Fibroblast of lung (primary cell): Measurements from ENCODE around the gene IKZF5. TPM values are rescaled to one million over a fixed set of nuclear protein-coding genes. Genes with fewer than 3 reads are reported as not detected.

Source experiments
- DNase-seq, 2 donors: peaks; one replicate each; pipeline versions ENCODE4 v3.0.0 to v3.0.0-alpha.2; 2010; ENCODE audit warnings: low read depth in 2 of 2
- H2AFZ ChIP-seq: 2 replicates; pipeline ENCODE4 v1.5.1; 2012; ENCODE audit warnings: low read length, control low read depth, inconsistent platforms
- H3K27ac ChIP-seq: 2 replicates; pipeline ENCODE4 v1.5.1; 2011; ENCODE audit warnings: low read length, control low read depth; ENCODE audit not compliant: insufficient read depth
- H3K27me3 ChIP-seq: 2 replicates; pipeline ENCODE4 v1.5.1; 2011; ENCODE audit warnings: mild to moderate bottlenecking, low read length; ENCODE audit not compliant: control insufficient read depth, insufficient read depth
- H3K36me3 ChIP-seq: 2 replicates; pipeline ENCODE4 v1.5.1; 2011; ENCODE audit warnings: low read length; ENCODE audit not compliant: control insufficient read depth, insufficient read depth
- H3K4me1 ChIP-seq: 2 replicates; pipeline ENCODE4 v1.5.1; 2011; ENCODE audit warnings: low read length; ENCODE audit not compliant: control insufficient read depth, insufficient read depth; ENCODE audit errors: extremely low read depth
- H3K4me2 ChIP-seq: 2 replicates; pipeline ENCODE4 v1.5.1; 2011; ENCODE audit warnings: low read length, control low read depth; ENCODE audit not compliant: insufficient read depth; ENCODE audit errors: extremely low read depth
- H3K4me3 ChIP-seq, 4 experiments: fragments of 200-600 bp in 1 of 4; sonication (generic) in 1 of 4; replicated peaks in 1 of 4; 2 replicates each; pipeline ENCODE4 v1.5.1; 2011 to 2016; ENCODE audit warnings: low read length in 4 of 4, low read depth in 3 of 4, mild to moderate bottlenecking in 3 of 4, control low read depth in 2 of 4, inconsistent platforms in 1 of 4, mixed read lengths in 1 of 4; ENCODE audit not compliant: insufficient read depth in 1 of 4; ENCODE audit errors: control extremely low read depth in 1 of 4
- H3K79me2 ChIP-seq: 2 replicates; pipeline ENCODE4 v1.5.1; 2012; ENCODE audit warnings: mild to moderate bottlenecking, low read length, inconsistent platforms; ENCODE audit not compliant: control insufficient read depth, insufficient read depth
- H3K9ac ChIP-seq: 2 replicates; pipeline ENCODE4 v1.5.1; 2011; ENCODE audit warnings: mild to moderate bottlenecking, low read length, control low read depth; ENCODE audit not compliant: insufficient read depth
- H3K9me3 ChIP-seq: 2 replicates; pipeline ENCODE4 v1.5.1; 2012; ENCODE audit warnings: low read depth, low read length; ENCODE audit not compliant: control insufficient read depth, insufficient read depth
- H4K20me1 ChIP-seq: 2 replicates; pipeline ENCODE4 v1.5.1; 2011; ENCODE audit warnings: low read length; ENCODE audit not compliant: control insufficient read depth, insufficient read depth; ENCODE audit errors: extremely low read depth
- CTCF ChIP-seq, 2 donors: IDR thresholded peaks in 1 of 2; conservative IDR thresholded peaks in 1 of 2; 1 replicate in 1 of 2; 2 replicates in 1 of 2; pipeline ENCODE4 v1.5.1; 2011 to 2012; ENCODE audit warnings: low read length in 2 of 2, control low read depth in 1 of 2, inconsistent platforms in 1 of 2, low read depth in 1 of 2, mild to moderate bottlenecking in 1 of 2
- EZH2 ChIP-seq: IDR thresholded peaks from 2 replicates; pipeline ENCODE4 v1.5.1; 2012; ENCODE audit warnings: low read length, control low read depth, mild to moderate bottlenecking; ENCODE audit errors: missing control alignments
- polyA plus RNA-seq, 2 donors: library from polyadenylated mRNA; depleted of rRNA in 1 of 2; stranded (reverse) in 1 of 2; unstranded in 1 of 2; fragments of >200 nt; gene quantifications; 2 replicates each; pipeline ENCODE4 v1.2.1, GENCODE V29; 2011 to 2012; ENCODE audit warnings: missing spikeins in 1 of 2
- total RNA-seq: library from RNA; depleted of rRNA; stranded (reverse); fragments of >200 nt; gene quantifications from 2 replicates; pipeline ENCODE4 v1.2.1, GENCODE V29; 2014

IKZF5 gene
- total and polyA plus RNA-seq, 2 donors (not counting 1 experiment from before 2014, with no cell fraction given), result 3.1 to 12.5 TPM

GRCh38 chr10:123019941-123020703 lies 11.5 kb upstream of the IKZF5 start:
- H2AFZ ChIP-seq, result no peak overlapping the region
- DNase-seq, result no peak
- H3K79me2 ChIP-seq, result no peaks in the 10 kb centered on the region
- no peak overlapping the region for H3K9ac ChIP-seq
- H3K27ac ChIP-seq, result no peak overlapping the region
- H3K27me3 ChIP-seq, result no peaks in the 10 kb centered on the region
- H3K9me3 ChIP-seq, result no peaks in the 10 kb centered on the region
- no peak overlapping the region for H3K4me2 ChIP-seq
- no peaks in the 10 kb centered on the region for H4K20me1 ChIP-seq
- H3K4me3 ChIP-seq, result no peak overlapping the region
- no peaks in the 10 kb centered on the region for H3K4me1 ChIP-seq
- TF ChIP-seq CTCF (conservative IDR thresholded peaks at IDR 0.05 in 1 of 2, IDR thresholded peaks at IDR 0.05 in 1 of 2; ENCODE audit: low read depth in 1 of 2, low read length in 2 of 2) (no peak), EZH2 (no peak)
- no peaks in the 10 kb centered on the region for H3K36me3 ChIP-seq

GRCh38 chr10:123019264-123019663 lies 10.7 kb upstream of the IKZF5 start:
- H3K79me2 ChIP-seq, result no peaks in the 10 kb centered on the region
- DNase-seq, result no peak
- no peak overlapping the region for H3K9ac ChIP-seq
- no peak overlapping the region for H3K27ac ChIP-seq
- no peaks in the 10 kb centered on the region for H3K4me1 ChIP-seq
- H3K9me3 ChIP-seq, result no peaks in the 10 kb centered on the region
- no peaks in the 10 kb centered on the region for H4K20me1 ChIP-seq
- no peak for TF ChIP-seq CTCF (conservative IDR thresholded peaks at IDR 0.05 in 1 of 2, IDR thresholded peaks at IDR 0.05 in 1 of 2; ENCODE audit: low read depth in 1 of 2, low read length in 2 of 2)
- TF ChIP-seq EZH2, result no peak
- no peak overlapping the region for H2AFZ ChIP-seq
- no peaks in the 10 kb centered on the region for H3K27me3 ChIP-seq
- no peak overlapping the region for H3K4me2 ChIP-seq
- H3K4me3 ChIP-seq, result no peak overlapping the region
- H3K36me3 ChIP-seq, result no peaks in the 10 kb centered on the region

- Histone ChIP-seq H3K9me3 (no peaks in the 10 kb centered on the region), H2AFZ (no peak overlapping the region), H3K27ac (no peak overlapping the region), H3K4me1 (no peaks in the 10 kb centered on the region), H3K4me2 (no peak overlapping the region), H3K79me2 (no peaks in the 10 kb centered on the region), H3K9ac (no peak overlapping the region), H3K36me3 (no peaks in the 10 kb centered on the region), H3K27me3 (no peaks in the 10 kb centered on the region), H3K4me3 (no peak overlapping the region), H4K20me1 (no peaks in the 10 kb centered on the region)
- no peak for TF ChIP-seq CTCF (conservative IDR thresholded peaks at IDR 0.05 in 1 of 2, IDR thresholded peaks at IDR 0.05 in 1 of 2; ENCODE audit: low read depth in 1 of 2, low read length in 2 of 2)
- TF ChIP-seq EZH2, result no peak
- no peak for DNase-seq
Observed at GRCh38 chr10:123018531-123018930, 9.9 kb upstream of the IKZF5 start.
